ENCODE measurements around the gene SSBP2.

GRCh38 chr5:81789033-81789432 is 38.1 kb upstream of the SSBP2 start:
- TF ChIP-seq CTCF (IDR thresholded peaks at IDR 0.05) (no peak), POLR2A (IDR thresholded peaks at IDR 0.05) (no peak), EP300 (IDR thresholded peaks at IDR 0.05) (no peak), POLR2AphosphoS5 (IDR thresholded peaks at IDR 0.05) (no peak)
